ENCODE results near the gene ITPR1. TPM values are rescaled to one million over a fixed set of nuclear protein-coding genes. Genes with fewer than 3 reads are reported as not detected.

The ITPR1 gene
- total RNA-seq, 1 donor from 2014 or later: 143 TPM

- intact Hi-C loops (cut with micrococcal nuclease): no loop called here
- Mint-ChIP-seq H3K27me3 (no peaks in the 10 kb centered on the region), H3K27ac (no peak overlapping the region), H3K4me3 (no peak overlapping the region), H3K9me3 (no peaks in the 10 kb centered on the region), H3K4me1 (peaks cover 11% of the 10 kb centered on the region), H3K36me3 (ENCODE audit: low read depth) (peaks cover 38% of the 10 kb centered on the region)
- TF ChIP-seq, protein P1, sequence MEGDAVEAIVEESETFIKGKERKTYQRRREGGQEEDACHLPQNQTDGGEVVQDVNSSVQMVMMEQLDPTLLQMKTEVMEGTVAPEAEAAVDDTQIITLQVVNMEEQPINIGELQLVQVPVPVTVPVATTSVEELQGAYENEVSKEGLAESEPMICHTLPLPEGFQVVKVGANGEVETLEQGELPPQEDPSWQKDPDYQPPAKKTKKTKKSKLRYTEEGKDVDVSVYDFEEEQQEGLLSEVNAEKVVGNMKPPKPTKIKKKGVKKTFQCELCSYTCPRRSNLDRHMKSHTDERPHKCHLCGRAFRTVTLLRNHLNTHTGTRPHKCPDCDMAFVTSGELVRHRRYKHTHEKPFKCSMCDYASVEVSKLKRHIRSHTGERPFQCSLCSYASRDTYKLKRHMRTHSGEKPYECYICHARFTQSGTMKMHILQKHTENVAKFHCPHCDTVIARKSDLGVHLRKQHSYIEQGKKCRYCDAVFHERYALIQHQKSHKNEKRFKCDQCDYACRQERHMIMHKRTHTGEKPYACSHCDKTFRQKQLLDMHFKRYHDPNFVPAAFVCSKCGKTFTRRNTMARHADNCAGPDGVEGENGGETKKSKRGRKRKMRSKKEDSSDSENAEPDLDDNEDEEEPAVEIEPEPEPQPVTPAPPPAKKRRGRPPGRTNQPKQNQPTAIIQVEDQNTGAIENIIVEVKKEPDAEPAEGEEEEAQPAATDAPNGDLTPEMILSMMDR (IDR thresholded peaks at IDR 0.05): no peak
- ChIA-PET CTCF (interaction anchor here (0.6 kb wide), 1 partner anchor 277 kb away, joined by 3 read pairs; no protein-coding TSS in a partner anchor), POLR2A (interaction anchor here (0.7 kb wide), 1 partner anchor 205 kb away, joined by 3 read pairs; no protein-coding TSS in a partner anchor)
- DNase-seq (no peak), ATAC-seq (ENCODE audit: low read depth) (no peak)
Measured at GRCh38 chr3:4627651-4628375, 134.7 kb downstream of the ITPR1 start.

GRCh38 chr3:4629095-4630007 is 136.2 kb downstream of the ITPR1 start:
- ChIA-PET POLR2A (interaction anchor here (1.0 to 1.1 kb wide), 2 partner anchors 111 to 136 kb away, joined by 3 read pairs; partner anchors contain the start of gene ITPR1), CTCF (interaction anchor here (1.2 to 1.5 kb wide), 2 partner anchors 279 kb away, joined by 7 to 8 read pairs; no protein-coding TSS in a partner anchor)
- ATAC-seq (ENCODE audit: low read depth) (no peak), DNase-seq (no peak)
- H3K36me3 Mint-ChIP-seq (ENCODE audit: low read depth): peaks cover 42% of the 10 kb centered on the region
- TF ChIP-seq, protein P1 (IDR thresholded peaks at IDR 0.05): no peak
- intact Hi-C loops (cut with micrococcal nuclease): loop anchor here (5.0 kb wide), 1 partner anchor 202 kb away; no protein-coding TSS in a partner anchor
- peaks cover 9% of the 10 kb centered on the region for H3K4me1 Mint-ChIP-seq
- no peaks in the 10 kb centered on the region for H3K27me3 Mint-ChIP-seq
- H3K9me3 Mint-ChIP-seq: no peaks in the 10 kb centered on the region
- peak overlapping the region; percentile 54 for H3K27ac Mint-ChIP-seq
- H3K4me3 Mint-ChIP-seq: no peak overlapping the region

GRCh38 chr3:4633078-4634004 is 140.2 kb downstream of the ITPR1 start:
- TF ChIP-seq, protein P1 (IDR thresholded peaks at IDR 0.05): peak; percentile 19
- Mint-ChIP-seq H3K27me3 (no peaks in the 10 kb centered on the region), H3K4me3 (no peak overlapping the region), H3K27ac (peak overlapping the region; percentile 64), H3K4me1 (peaks cover 9% of the 10 kb centered on the region), H3K36me3 (ENCODE audit: low read depth) (peaks cover 53% of the 10 kb centered on the region), H3K9me3 (no peaks in the 10 kb centered on the region)
- CTCF ChIA-PET: interaction anchor here (0.6 to 6.3 kb wide), 28 partner anchors 8 to 388 kb away, joined by 3 to 149 read pairs (median 4); partner anchors contain the start of genes ITPR1 and SUMF1
- POLR2A ChIA-PET: interaction anchor here (0.7 to 1.6 kb wide), 4 partner anchors 34 to 283 kb away, joined by 3 to 8 read pairs (median 5); partner anchors contain the start of gene ITPR1
- DNase-seq: no peak
- intact Hi-C loops (cut with micrococcal nuclease): loop anchor here (1.0 to 5.0 kb wide), 6 partner anchors 114 to 282 kb away; partner anchors contain the start of genes ITPR1 and SUMF1
- peak; percentile 60 for ATAC-seq (ENCODE audit: low read depth)

GRCh38 chr3:4634894-4635293 is 141.7 kb downstream of the ITPR1 start:
- no peaks in the 10 kb centered on the region for H3K27me3 Mint-ChIP-seq
- ChIA-PET CTCF (interaction anchor here (6.3 kb wide), 1 partner anchor 283 kb away, joined by 149 read pairs; no protein-coding TSS in a partner anchor), POLR2A (no interaction called here)
- DNase-seq: no peak
- no peak overlapping the region for H3K27ac Mint-ChIP-seq
- H3K4me3 Mint-ChIP-seq: no peak overlapping the region
- H3K4me1 Mint-ChIP-seq: peaks cover 9% of the 10 kb centered on the region
- ATAC-seq (ENCODE audit: low read depth): no peak
- no peaks in the 10 kb centered on the region for H3K9me3 Mint-ChIP-seq
- intact Hi-C loops (cut with micrococcal nuclease): loop anchor here (5.0 kb wide), 1 partner anchor 208 kb away; no protein-coding TSS in a partner anchor
- TF ChIP-seq, protein P1 (IDR thresholded peaks at IDR 0.05): no peak
- H3K36me3 Mint-ChIP-seq (ENCODE audit: low read depth): peaks cover 52% of the 10 kb centered on the region

All from activated B cell treated with CpG ODN at 0.5 μM for 24 hours (primary cell).